ENCODE results near the gene SFTPA2.

DNA sequence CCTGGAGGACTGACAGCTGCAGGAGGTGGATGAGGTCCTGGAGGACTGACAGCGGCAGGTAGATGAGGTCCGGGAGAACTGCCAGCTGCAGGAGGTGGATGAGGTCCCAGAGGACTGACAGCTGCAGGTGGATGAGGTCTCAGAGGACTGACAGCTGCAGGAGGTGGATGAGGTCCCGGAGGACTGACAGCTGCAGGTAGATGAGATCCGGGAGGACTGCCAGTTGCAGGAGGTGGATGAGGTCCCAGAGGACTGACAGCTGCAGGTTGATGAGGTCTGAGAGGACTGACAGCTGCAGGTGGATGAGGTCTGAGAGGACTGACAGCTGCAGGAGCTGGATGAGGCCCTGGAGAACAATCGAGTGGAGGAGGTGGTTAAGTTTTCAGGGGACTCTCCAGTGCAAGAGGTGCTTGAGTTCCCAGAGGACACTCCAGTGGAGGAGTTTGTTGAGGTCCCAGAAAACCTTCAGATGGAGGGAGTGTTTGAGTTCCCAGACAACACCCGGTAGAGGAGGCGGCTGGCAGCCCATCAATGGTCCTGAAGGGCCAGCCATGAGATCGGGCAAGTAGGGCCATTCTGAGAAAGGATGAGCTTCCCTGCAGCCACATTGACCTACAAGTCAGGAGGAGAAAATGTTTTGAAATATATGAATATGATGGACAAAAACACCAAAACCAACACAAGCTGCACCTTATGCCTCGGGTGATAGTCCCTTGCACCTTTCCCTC lies 52.6 kb downstream of the SFTPA2 start:
- TF ChIP-seq, protein P1, sequence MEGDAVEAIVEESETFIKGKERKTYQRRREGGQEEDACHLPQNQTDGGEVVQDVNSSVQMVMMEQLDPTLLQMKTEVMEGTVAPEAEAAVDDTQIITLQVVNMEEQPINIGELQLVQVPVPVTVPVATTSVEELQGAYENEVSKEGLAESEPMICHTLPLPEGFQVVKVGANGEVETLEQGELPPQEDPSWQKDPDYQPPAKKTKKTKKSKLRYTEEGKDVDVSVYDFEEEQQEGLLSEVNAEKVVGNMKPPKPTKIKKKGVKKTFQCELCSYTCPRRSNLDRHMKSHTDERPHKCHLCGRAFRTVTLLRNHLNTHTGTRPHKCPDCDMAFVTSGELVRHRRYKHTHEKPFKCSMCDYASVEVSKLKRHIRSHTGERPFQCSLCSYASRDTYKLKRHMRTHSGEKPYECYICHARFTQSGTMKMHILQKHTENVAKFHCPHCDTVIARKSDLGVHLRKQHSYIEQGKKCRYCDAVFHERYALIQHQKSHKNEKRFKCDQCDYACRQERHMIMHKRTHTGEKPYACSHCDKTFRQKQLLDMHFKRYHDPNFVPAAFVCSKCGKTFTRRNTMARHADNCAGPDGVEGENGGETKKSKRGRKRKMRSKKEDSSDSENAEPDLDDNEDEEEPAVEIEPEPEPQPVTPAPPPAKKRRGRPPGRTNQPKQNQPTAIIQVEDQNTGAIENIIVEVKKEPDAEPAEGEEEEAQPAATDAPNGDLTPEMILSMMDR (IDR thresholded peaks at IDR 0.05; ENCODE audit: low read depth, low read length), result no peak
- no peak for TF ChIP-seq EZH2phosphoT487 (IDR thresholded peaks at IDR 0.05; ENCODE audit: low read depth)

All from OCI-LY3 (cell line).